Urinary bladder (tissue), 4 donors: ENCODE data around the gene RAD9A. TPM values are rescaled to one million over a fixed set of nuclear protein-coding genes. Genes with fewer than 3 reads are reported as not detected.

Source experiments
- DNase-seq: peaks from one replicate; pipeline ENCODE4 v3.0.0-alpha.2; 2015; ENCODE audit errors: extremely low spot score
- H3K27ac ChIP-seq: one replicate; pipeline ENCODE4 v1.5.1; 2013; ENCODE audit warnings: low read depth, mild to moderate bottlenecking, moderate library complexity
- H3K36me3 ChIP-seq: one replicate; pipeline ENCODE4 v1.6.1; 2013; ENCODE audit warnings: mild to moderate bottlenecking, moderate library complexity; ENCODE audit not compliant: insufficient read depth
- H3K4me1 ChIP-seq: one replicate; pipeline ENCODE4 v1.6.1; 2013; ENCODE audit warnings: mild to moderate bottlenecking, moderate library complexity; ENCODE audit not compliant: insufficient read depth
- H3K4me3 ChIP-seq: one replicate; pipeline ENCODE4 v1.5.1; 2013; ENCODE audit warnings: low read depth, low read length
- WGBS: extraction: QIAGEN DNeasy Blood & Tissue Kit; methylation state at CpG from one replicate; pipeline ENCODE4 v1.1.7; 2013; 5-methylcytosine and 5-hydroxymethylcytosine counted together
- polyA plus RNA-seq: library from polyadenylated mRNA; stranded (reverse); fragments of 200-250 nt; gene quantifications from one replicate; pipeline ENCODE4 v1.2.3, GENCODE V29; 2013
- total RNA-seq: library from RNA; depleted of rRNA; stranded (reverse); fragments of >200 nt; gene quantifications from one replicate; pipeline ENCODE4 v1.2.3, GENCODE V29; 2014
- donor health status: healthy with polysubstance abuse.
- donor health status: healthy.

Gene RAD9A
- total and polyA plus RNA-seq, 2 donors, result 7.5 to 16.9 TPM

DNA sequence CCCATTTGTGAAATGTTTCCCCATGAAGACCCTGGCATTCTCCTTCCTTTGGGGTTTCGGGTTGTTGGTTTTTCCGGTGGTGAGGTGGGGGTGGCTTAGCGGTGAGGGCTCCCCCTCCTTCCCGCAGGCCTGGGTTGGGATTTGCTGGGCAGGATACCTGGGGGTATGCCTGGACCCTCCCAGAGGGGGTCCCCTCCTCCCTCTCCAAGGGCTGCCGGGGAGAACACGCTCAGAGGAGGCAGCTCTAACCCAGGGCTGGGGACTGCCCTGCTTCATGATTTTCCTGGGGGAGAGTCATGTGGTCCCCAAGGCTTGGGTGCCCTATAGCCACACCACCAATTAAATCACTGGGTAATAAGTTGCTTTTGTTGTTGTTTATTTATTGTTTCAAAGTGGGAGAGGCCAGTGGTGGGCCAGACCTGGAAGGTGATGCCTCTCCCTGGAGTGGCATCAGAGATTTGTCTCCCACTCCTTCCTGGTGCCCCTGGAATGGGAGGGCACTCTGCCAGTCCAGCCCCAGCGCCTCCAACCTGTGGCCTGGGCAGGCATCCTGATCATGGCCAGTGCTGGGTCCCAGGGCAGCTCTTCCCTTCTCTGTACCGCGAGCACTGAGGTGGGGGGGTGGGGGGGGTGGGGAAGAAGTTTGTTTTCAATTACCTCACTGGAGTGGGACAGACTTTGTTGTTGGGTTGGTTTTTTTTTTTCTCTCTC is 17.1 kb upstream of the RAD9A start:
- no peak for DNase-seq
- Histone ChIP-seq H3K36me3 (no peaks in the 10 kb centered on the region), H3K27ac (no peak overlapping the region), H3K4me1 (no peaks in the 10 kb centered on the region), H3K4me3 (no peak overlapping the region)
- 44% methylated on average over 9 of the region's 9 CpGs for WGBS

DNA sequence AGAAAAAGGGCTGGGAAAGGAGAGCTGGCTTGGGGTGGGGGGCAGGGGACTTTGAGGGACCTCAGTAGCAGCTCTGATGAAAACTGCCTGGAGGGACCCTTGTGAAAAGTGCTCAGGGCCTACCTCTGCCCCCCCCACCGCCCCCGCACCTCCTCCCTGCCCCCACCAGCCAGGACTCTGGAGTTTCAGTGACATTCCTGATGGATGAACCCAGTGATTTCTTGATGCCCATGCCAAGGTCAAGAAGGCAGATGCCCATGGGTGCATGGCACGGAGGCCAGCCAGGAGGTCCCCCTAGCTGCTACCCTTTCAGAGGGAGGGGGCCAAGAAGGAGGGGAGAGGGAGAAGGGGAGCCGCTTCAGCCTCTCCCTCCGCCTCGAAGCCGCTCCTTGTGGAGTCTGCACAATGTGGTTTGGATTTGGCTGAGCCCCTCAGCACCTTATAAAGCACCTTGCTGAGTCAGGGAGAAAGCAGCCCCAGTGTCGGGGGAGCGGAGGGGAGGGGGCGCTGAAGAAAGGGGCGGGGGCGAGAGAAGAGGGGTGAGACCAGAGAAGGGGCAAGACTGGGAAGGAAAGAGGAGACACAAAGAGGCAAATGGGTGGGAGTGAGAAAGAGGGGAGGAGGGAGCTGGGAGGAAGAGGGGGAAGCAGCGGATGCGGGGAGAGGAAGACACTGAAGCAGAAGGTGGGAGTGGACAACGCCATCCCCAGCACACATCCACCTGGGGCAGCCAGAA is 16.3 kb upstream of the RAD9A start:
- Histone ChIP-seq H3K27ac (no peak overlapping the region), H3K4me3 (no peak overlapping the region)
- WGBS, result 46% methylated on average over 15 of the region's 15 CpGs

DNA sequence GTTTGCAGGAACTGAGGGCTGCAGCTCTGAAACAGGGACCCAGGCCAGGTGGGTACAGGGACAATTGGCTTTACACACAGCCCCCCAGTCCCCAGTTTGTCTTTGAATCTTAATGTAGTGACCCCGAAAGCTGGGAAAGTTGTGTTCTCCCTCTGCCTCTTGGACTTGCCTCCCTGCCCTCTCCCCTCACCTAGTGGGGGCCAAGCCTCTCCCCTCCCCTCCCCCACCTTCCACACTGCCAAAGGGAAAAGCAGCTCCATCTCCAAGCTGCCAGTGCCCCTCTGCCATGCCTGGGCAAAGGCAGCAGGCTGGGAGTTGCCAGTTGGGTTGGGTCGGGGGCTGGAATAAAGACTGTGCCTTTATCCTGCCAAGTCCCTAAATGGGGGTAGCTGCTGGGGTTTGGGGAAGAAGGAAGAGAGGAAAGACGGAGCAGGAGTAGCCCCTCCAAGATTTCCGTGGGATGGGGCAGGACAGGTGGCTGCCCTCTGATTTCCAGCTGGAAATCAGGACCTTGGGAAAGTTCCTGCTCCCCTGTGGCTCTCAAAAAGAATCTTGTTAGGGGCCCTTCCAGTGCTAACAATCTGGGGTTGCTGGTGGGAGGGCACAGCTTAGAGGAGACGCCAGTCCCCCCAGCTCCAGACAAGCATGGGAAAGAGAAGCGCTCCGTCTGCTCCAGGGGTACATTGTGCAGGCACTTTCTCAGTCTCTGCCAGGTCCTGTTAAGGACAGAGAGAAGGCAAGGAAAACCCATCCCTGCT is 15.5 kb upstream of the RAD9A start:
- Histone ChIP-seq H3K27ac (no peak overlapping the region), H3K4me3 (no peak overlapping the region), H3K36me3 (no peaks in the 10 kb centered on the region), H3K4me1 (no peaks in the 10 kb centered on the region)
- DNase-seq, result no peak
- 68% methylated on average over 7 of the region's 7 CpGs for WGBS

More for the DNA sequence above, 16.3 kb upstream of the RAD9A start:
- no peak for DNase-seq
- H3K4me1 ChIP-seq, result no peaks in the 10 kb centered on the region
- H3K36me3 ChIP-seq, result no peaks in the 10 kb centered on the region

DNA sequence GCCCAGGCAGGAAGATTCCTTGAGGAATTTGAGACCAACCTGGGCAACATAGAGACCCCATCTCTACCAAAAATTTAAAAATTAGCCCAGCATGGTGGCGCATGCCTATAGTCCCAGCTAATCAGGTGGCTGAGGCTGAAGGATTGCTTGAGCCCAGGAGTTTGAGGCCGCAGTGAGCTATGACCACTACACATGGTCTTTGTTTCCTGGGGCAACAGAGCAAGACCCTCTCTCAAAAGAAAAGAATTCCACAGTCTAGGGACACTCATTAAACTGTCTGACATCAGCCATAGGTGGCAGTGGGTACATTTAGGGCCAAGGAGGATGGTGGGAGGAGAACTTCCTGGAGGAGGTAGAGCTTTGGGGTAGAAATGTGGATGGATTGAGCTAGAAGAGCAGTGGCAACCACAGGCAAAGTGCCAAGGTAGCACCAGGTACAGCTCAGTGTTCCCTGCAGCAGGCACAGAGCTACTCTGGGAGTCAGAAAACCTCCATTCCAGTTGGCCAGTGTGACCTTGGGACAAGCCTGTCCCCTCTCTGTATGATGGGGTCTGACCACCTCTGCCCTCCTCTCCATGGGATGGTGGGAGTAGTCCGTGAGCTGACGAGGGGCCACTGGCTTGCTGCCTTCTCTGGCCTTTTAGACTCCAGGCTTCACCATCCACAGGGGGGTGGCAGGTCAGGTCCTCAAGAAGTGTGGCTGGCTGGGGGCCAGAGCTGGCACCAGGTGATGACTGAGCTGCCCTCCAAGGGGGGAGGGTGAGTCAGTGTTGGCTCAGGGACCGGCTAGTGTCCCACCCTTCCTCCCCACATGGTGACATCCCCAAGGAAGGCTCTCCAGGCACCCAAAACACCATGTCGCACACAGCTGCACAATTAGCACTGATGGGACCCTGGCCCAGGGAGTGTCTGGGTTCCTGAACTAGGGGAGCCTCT is 14.6 kb upstream of the RAD9A start:
- WGBS, result 88% methylated on average over 6 of the region's 6 CpGs
- no peaks in the 10 kb centered on the region for H3K36me3 ChIP-seq
- no peaks in the 10 kb centered on the region for H3K4me1 ChIP-seq
- no peak overlapping the region for H3K27ac ChIP-seq
- no peak overlapping the region for H3K4me3 ChIP-seq
- no peak for DNase-seq

DNA sequence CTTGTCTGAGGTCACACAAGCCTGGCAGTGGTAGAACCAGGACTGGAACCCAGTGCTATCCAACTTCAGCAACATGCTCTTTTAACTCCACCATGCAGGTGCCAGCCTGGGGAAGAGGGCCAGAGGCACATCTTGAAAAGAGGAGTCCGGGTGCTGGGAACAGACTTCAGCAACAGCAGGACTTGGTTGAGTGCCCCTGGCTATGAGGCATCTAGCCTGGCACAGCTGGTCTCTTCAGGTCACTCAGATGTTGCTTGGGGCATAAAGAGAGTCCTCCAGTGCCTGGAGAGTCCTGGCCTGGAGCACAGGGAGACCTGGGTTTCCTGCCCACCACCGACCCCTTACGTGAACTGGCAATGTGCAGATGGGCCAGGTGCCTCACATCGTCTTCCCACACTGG is 13.2 kb upstream of the RAD9A start:
- no peaks in the 10 kb centered on the region for H3K4me1 ChIP-seq
- WGBS, result 92% methylated on average over 4 of the region's 4 CpGs
- H3K4me3 ChIP-seq, result no peak overlapping the region
- no peak overlapping the region for H3K27ac ChIP-seq
- H3K36me3 ChIP-seq, result no peaks in the 10 kb centered on the region
- no peak for DNase-seq

DNA sequence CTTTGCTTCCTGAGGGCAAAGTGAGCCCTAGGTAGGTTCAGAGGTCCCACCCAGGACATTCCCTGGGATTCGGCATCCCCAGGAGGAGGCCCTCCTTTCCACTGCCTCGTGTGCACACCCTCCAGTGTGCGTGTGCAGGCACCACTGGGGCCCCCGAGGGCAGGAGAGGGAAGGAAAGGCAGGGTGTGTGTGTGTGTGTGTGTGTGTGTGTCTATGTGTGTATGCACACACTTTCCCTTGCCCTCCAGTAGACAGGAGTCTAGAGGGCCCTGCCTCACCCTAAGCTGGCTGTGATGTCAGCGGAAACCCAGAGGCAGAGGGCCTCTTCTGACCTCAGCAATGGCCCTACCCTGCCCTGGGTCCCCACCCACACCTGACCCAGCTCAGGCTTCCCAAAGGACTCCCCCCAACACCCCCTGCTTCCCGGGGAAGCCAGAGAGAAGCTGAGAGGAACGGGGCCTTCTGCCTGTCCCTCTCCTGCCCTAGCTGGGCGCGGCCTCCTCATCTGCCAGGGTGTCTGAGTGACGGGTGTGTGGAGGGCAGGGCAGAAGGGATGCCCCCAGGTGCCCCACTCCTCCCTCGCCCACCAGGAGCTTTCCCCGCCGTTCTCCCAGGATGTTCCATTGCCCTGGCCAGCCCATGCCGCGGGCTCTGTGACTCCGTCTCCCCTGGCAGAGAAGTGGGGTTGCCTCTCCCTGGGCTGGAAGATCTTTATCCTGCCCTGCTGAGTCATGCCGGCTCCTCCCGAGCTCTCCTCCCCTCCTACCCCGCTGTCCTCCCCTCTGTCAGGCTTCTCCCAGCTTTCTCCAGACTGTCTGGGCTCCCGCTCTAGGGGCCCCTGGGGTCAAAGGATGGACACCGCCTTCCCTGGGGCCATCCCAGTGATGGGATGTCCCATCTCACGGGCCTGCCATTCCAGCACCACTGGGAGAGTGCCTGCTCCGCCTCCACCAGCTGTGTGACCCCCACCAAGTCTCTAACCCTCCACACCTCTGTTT is 12.4 kb upstream of the RAD9A start:
- Histone ChIP-seq H3K4me1 (no peaks in the 10 kb centered on the region), H3K27ac (no peak overlapping the region), H3K4me3 (no peak overlapping the region), H3K36me3 (no peaks in the 10 kb centered on the region)
- no peak for DNase-seq
- 63% methylated on average over 23 of the region's 23 CpGs for WGBS

DNA sequence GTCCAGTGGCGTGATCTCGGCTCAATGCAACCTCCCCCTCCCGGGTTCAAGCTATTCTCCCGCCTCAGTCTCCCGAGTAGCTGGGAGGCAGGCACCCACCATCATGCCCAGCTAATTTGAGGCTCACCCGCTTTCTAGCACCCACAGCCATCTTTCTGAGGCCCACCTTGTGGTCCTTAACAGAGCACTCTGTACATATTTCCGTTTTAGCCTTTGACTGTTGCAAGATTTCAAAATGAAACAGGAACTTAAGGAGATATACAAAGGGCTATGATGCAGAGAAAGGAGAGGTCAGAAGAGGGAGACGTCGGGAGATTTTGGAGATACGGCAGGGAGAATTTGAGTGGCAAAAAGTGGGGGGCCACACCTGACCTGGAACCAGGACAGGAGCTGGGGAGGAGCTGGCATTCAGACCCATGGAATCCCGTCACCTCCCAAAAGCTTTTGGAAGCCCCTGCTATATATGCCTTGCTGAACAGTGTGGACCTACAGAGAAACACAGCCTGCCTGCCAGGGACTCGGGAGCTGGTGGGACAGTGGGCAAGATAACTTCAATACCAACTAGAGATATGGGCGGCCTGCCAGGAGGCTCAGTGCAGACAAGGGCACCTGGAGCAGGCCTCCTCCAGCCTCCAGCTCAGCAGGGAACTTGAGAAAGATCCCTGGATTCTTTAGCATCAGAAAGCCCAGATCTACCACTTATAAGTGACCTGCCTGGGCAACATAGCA is 10.4 kb upstream of the RAD9A start:
- no peaks in the 10 kb centered on the region for H3K36me3 ChIP-seq
- no peaks in the 10 kb centered on the region for H3K4me1 ChIP-seq
- no peak overlapping the region for H3K4me3 ChIP-seq
- WGBS, result 79% methylated on average over 13 of the region's 13 CpGs
- H3K27ac ChIP-seq, result no peak overlapping the region
- DNase-seq, result no peak

DNA sequence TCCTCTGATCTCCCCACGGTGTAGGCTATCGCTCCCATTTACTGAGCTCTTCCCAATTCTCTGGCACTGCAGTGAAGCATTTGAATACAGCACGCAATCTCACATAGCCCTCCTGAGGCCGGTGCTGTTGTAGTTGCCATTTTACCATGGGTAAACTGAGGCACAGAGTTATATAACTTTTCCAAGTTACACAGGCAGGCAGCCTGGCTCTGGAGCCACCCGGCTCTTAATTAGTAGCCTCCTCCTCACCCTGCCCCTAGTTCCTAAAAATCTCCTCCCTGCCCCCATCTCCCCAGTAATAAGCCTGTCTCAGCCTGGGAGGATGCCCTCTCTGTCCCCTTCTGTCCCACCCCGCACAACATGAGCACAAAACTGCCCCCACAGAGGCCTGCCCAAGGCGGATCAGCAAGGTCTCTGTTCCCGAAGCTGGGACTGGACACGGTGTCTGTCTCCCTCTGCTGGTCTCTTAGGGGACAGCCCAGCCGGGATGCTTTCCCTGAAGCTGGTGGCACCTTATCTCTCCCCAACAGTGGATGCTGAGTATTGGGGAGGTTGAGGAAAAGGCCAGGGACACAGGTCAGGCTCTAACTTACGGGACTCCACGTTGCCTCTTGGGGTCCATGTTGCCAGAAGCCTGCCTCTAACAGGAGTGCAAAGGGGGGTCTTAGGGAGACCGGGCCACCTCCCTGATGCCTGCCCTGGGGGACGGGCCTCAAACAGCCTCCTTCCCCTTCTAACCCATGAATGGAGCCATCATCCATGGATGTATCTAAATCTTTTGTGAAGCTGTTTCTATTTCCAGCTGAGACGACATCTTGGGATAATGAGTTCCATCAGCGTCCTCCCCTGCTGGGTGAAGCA is 9.3 kb upstream of the RAD9A start:
- 43% methylated on average over 16 of the region's 16 CpGs for WGBS
- no peaks in the 10 kb centered on the region for H3K4me1 ChIP-seq
- DNase-seq, result no peak
- no peaks in the 10 kb centered on the region for H3K36me3 ChIP-seq
- no peak overlapping the region for H3K27ac ChIP-seq
- no peak overlapping the region for H3K4me3 ChIP-seq

DNA sequence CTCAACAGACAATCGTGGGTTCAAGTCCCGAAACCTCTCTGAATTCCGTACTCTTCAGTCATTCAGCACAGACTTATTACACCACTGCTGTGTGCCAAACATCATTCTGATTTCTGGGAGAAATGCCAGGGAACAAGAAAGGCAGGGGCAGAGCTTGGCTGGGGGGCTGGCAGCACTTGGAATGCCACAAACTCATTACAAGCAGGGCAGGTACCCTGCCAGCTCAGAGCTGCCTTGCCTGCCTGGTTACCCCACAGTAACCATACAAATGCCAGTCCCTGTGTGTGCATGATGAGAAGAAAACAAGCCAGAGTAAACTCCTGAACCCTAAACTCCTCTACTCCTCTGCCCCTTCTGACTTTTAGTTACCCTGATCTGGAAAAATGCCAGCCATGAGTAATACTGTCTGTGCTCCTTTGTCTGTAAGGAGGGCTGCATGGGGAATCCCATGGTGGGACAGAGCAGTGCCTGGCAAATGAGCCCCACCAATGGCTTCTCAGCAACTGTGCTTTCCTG is 6.9 kb upstream of the RAD9A start:
- WGBS, result 69% methylated on average over 3 of the region's 3 CpGs
- Histone ChIP-seq H3K27ac (no peak overlapping the region), H3K4me1 (no peaks in the 10 kb centered on the region), H3K36me3 (no peaks in the 10 kb centered on the region), H3K4me3 (no peak overlapping the region)
- no peak for DNase-seq

DNA sequence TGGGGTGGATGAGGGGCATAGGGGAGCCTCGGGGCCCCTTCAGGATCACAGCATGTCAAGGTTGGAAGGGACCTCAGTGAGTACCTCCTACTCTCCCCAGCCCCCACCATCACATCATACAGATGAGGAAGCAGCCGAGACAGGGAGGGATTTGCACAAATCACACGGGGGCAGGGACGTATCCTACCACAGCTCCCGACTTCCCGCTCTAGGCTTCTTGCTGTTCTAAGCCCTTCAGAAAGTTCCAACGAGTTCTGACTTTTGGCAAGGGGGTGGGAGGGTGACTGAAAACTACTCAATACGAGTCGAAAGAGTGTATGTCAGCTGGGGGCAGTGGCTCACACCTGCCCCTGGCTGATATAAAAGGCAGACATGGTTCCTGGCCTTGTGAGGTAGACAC is 4.7 kb upstream of the RAD9A start:
- no peaks in the 10 kb centered on the region for H3K36me3 ChIP-seq
- no peak overlapping the region for H3K27ac ChIP-seq
- 24% methylated on average over 9 of the region's 9 CpGs for WGBS
- DNase-seq, result no peak
- peaks cover 2% of the 10 kb centered on the region for H3K4me1 ChIP-seq
- no peak overlapping the region for H3K4me3 ChIP-seq

DNA sequence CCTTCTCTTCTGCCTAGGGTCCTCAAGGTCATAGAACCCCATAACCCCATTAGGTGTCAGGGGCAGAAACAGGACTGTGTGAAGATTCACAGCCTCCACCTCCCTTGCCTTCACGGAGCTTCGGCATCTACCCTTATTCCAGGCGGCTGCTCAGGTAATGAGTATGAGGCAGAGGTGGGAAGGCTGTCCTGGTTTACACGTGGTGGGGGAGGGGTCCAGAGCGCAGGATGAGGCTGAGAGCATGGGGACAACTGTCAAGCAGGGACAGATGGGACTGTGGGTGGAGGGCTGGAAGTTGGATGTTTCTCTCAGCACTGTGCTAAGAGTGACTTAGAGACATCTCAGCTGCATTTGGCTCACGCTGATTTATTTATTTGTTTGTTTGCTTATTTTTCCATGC is 4.3 kb upstream of the RAD9A start:
- Histone ChIP-seq H3K4me1 (peaks cover 2% of the 10 kb centered on the region), H3K4me3 (no peak overlapping the region), H3K36me3 (no peaks in the 10 kb centered on the region), H3K27ac (no peak overlapping the region)
- DNase-seq, result no peak
- WGBS, result 45% methylated on average over 6 of the region's 6 CpGs
